Suppressor macrophage treated with lipopolysaccharide for 1 hour (primary cell): ENCODE measurements around the gene ZNF850.
"Not testable (repeated sequence)": the region's sequence is repeated elsewhere in the genome, so short reads cannot be mapped to it uniquely, and the experiment has no call there.

ENCODE experiments used
- DNase-seq, 3 donors: peaks; one replicate each; pipeline ENCODE4 v3.0.0-alpha.2; 2020 to 2022

The ZNF850 gene

GRCh38 chr19:36772311-36773222, at the start of gene ZNF850:
Gene ZNF850 (minus strand): TSS chr19:36772807. CDS start chr19:36762606, 10,201 bp downstream.
- DNase-seq = peak; percentile 97 to 98 (median 97)

- DNase-seq = no peak
Measured at GRCh38 chr19:36821758-36822157, 49.2 kb upstream of the ZNF850 start.

GRCh38 chr19:36819130-36819630, 46.6 kb upstream of the ZNF850 start:
- no peak for DNase-seq

- no peak for DNase-seq
Measured at GRCh38 chr19:36807029-36807428, 34.4 kb upstream of the ZNF850 start.

- no peak for DNase-seq
Measured at GRCh38 chr19:36805364-36805763, 32.8 kb upstream of the ZNF850 start.

GRCh38 chr19:36797786-36798108, 25.1 kb upstream of the ZNF850 start:
- DNase-seq = no peak

- DNase-seq = no peak
Measured at GRCh38 chr19:36796714-36796992, 24.0 kb upstream of the ZNF850 start.

GRCh38 chr19:36791420-36792141, 19.0 kb upstream of the ZNF850 start:
- DNase-seq = not testable (repeated sequence)

- no peak for DNase-seq
Measured at GRCh38 chr19:36775768-36776167, 3.2 kb upstream of the ZNF850 start.

- no peak for DNase-seq
Measured at GRCh38 chr19:36773223-36773579, 594 bp upstream of the ZNF850 start.

GRCh38 chr19:36771261-36772231, 1.1 kb downstream of the ZNF850 start:
- DNase-seq = peak; percentile 36 to 58 (median 57)

GRCh38 chr19:36750066-36750691, 22.4 kb downstream of the ZNF850 start:
- DNase-seq = no peak

- DNase-seq = not testable (repeated sequence)
Measured at GRCh38 chr19:36749613-36750012, 23.0 kb downstream of the ZNF850 start.

GRCh38 chr19:36748431-36749275, 24.0 kb downstream of the ZNF850 start:
- DNase-seq = no peak

- no peak for DNase-seq
Measured at GRCh38 chr19:36747750-36748149, 24.9 kb downstream of the ZNF850 start.

GRCh38 chr19:36745870-36746269, 26.7 kb downstream of the ZNF850 start:
- no peak for DNase-seq

- DNase-seq = not testable (repeated sequence)
Measured at GRCh38 chr19:36736166-36736565, 36.4 kb downstream of the ZNF850 start.

- DNase-seq = peak in 2 of 3 donors; percentile 0 to 2
Measured at GRCh38 chr19:36719687-36720556, 52.7 kb downstream of the ZNF850 start.

- DNase-seq = no peak
Measured at GRCh38 chr19:36709423-36709822, 63.2 kb downstream of the ZNF850 start.

- DNase-seq = no peak
Measured at GRCh38 chr19:36707134-36707533, 65.5 kb downstream of the ZNF850 start.
